ENCODE data around the gene PLCZ1. TPM values are rescaled to one million over a fixed set of nuclear protein-coding genes. Genes with fewer than 3 reads are reported as not detected.

PLCZ1 gene
- total and polyA plus RNA-seq, 2 experiments from 2014 or later, result not detected

GRCh38 chr12:18658179-18658578 is 79.6 kb downstream of the PLCZ1 start (continued):
- TF ChIP-seq REST (IDR thresholded peaks at IDR 0.05; ENCODE audit: unreplicated experiment), result no peak
- no peak for TF ChIP-seq EZH2phosphoT487 (IDR thresholded peaks at IDR 0.05; ENCODE audit: unreplicated experiment)
- no peak for TF ChIP-seq CTCF (conservative IDR thresholded peaks at IDR 0.05; ENCODE audit: low read depth in 2 of 2)

GRCh38 chr12:18655351-18655750 is 82.5 kb downstream of the PLCZ1 start:
- Mint-ChIP-seq H3K27me3 (ENCODE audit: insufficient read depth, low read depth, poor library complexity) (no peaks in the 10 kb centered on the region), H3K4me1 (peaks cover 4% of the 10 kb centered on the region; the same call in 1 of the 3 replicates), H3K36me3 (ENCODE audit: low read depth) (no peaks in the 10 kb centered on the region), H3K27ac (no peak overlapping the region), H3K4me3 (no peak overlapping the region), H3K9me3 (no peaks in the 10 kb centered on the region)
- DNase-seq (ENCODE audit: low spot score) (no peak), ATAC-seq (no peak)
- no peak for TF ChIP-seq ZNF331 (CRISPR knock-in tag; IDR thresholded peaks at IDR 0.05; ENCODE audit: low read depth)
- TF ChIP-seq ZNF462 (CRISPR knock-in tag; IDR thresholded peaks at IDR 0.05), result no peak
- TF ChIP-seq JUNB (IDR thresholded peaks at IDR 0.05; ENCODE audit: unreplicated experiment), result no peak
- Histone ChIP-seq H3K9me2 (ENCODE audit: insufficient read depth) (no peaks in the 10 kb centered on the region), H3F3A (replicated peaks; ENCODE audit: low read depth) (no peaks in the 10 kb centered on the region), H3K79me2 (replicated peaks; ENCODE audit: insufficient read depth) (no peaks in the 10 kb centered on the region), H3K27ac (ENCODE audit: low read depth) (no peak overlapping the region), H3K36me3 (ENCODE audit: insufficient read depth) (no peaks in the 10 kb centered on the region), H3K4me3 (no peak overlapping the region), H3K4me1 (ENCODE audit: insufficient read depth) (no peaks in the 10 kb centered on the region), H3K27me3 (ENCODE audit: insufficient read depth) (no peaks in the 10 kb centered on the region), H2AFZ (no peak overlapping the region), H4K20me1 (replicated peaks; ENCODE audit: insufficient read depth) (no peaks in the 10 kb centered on the region), H3K4me2 (no peak overlapping the region)

Measured in GM23338 (cell line).